Bone marrow (tissue), 2 donors: ENCODE data around the gene PHACTR1.
"Not testable (repeated sequence)": the region's sequence is repeated elsewhere in the genome, so short reads cannot be mapped to it uniquely, and the experiment has no call there.

ENCODE experiments used
- DNase-seq, 2 donors: peaks; one replicate each; lab custom pipeline; 2025; lab: John Stamatoyannopoulos, UW

Gene PHACTR1

GRCh38 chr6:12716298-12716916 is at the start of gene PHACTR1:
Gene PHACTR1 (plus strand): TSS chr6:12716767.
- no peak for DNase-seq

GRCh38 chr6:12666886-12667285 is 49.7 kb upstream of the PHACTR1 start:
- no peak for DNase-seq

DNA sequence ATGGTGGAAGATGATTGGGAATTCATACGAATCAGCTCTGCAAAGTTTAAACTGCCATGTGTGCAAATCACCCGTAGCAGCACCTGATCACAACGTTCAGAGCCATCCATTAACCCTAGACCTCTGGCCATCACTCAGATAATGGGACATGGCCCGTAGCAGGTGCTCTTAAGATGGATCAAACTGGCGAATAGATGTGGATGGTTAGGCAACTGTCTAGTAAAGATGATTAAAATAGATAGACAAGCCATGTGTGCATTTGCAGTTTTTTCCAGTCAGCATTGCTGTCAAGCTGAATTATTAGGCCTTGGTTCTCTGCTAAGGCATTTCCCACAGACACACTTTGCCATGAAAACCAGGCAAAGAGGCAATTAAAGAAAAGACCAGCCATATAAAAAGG is 40.6 kb upstream of the PHACTR1 start:
- no peak for DNase-seq

DNA sequence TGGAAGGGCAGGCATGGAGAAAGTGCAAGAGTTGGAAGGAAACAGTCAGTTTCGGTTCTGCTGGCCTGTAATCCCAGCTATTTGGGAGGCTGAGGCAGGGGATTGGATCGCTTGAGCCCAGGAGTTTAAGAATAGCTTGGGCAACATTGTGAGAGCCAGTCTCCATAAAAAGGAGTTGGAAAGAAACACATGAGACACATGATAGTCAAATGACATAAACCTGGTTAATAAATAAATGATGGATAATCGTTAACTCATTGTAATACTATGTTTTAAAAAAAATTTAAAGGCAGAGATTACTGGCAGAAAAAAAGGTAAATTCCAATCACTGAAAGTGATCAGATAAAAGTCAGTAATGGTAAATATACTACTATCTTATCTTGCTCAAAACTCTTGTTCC is 37.2 kb upstream of the PHACTR1 start:
- no peak for DNase-seq

GRCh38 chr6:12693122-12693521 is 23.4 kb upstream of the PHACTR1 start:
- DNase-seq = no peak

DNA sequence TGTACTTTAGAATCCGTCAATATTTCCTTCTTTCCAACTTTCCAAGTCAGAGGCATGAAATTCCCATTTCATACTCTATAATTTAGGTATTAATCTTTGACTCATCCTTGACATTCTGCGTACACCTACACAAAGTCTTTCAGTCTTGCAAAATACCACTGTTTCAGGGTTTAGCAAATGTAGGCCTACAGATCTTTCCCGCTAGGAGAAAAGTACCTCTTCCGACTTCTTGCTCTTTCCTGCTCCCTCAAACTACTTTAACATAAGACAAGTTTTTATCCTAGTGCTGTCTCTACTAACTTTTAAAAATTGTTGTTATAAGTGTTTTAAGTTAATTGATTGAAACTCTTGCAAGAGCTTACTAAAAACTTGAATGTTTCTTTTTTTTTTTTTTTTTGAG is 18.3 kb upstream of the PHACTR1 start:
- no peak for DNase-seq

DNA sequence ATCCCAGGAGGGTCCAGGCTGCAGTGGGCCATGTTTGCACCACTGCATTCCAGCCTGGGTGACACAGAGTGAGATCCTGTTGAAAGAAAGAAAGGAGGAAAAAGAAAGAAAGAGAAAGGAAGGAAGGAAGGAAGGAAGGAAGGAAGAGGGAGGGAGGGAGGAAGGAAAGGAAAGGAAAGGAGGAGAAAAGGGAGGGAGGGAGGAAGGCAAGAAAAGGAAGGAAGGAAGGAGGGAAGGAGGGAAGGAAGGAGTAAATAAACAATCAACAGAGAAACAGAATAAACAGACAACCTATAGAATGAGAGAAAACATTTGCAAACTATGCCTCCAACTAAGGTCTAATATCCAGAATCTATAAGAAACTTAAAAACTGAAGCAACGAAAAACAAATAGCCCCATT is 11.6 kb upstream of the PHACTR1 start:
- DNase-seq = no peak

DNA sequence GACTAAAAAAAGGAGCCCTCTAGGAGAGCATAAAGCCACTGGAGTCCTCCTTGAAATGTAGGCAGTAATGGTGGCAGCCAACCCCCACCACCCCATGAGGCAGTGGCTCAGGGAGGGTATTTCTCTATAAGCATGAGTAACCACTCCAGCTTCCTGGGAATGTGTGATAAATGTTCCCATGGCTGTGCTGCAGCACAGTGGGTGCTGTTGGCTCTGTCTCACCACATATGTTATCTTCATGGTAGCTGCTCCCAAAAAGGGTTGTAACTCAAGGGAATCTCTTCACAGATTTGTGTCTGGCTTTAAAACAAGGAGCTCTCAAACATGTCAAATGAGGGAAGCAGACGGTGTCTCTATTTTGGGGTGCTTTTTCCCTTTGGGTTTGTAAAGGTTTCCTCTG is 7.5 kb upstream of the PHACTR1 start:
- DNase-seq = no peak

DNA sequence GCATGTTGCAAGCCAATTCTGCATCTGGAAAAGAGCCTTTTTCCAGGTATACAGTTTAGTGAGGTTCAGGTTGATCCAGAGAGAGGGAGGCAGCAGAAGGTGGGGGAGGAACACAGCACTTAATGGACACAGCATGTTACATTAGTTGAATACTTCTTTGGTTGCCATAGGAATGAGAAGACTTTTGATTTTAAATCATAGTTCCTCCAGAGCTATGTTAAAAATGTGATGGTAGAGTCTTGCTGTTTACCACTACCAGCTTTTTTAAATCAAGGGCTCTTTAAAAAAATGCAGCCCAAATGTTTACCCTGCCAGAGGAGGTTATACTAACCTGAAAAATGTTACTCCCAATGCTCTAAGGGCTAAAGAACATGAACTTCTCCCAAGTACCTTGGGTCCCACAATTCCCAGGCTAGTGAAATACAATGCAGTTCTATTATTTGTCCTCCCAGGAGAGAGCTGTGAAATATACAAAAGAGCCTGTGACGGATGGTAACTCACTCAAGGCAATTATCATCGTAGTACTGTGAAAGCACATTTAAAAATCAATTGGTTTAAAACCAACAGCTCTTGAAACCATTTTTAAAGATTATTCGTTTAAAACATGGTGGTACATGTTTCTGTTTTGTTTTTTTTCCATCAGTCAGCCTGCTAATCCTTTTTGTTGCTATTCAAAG is 6.9 kb upstream of the PHACTR1 start:
- DNase-seq = no peak

- DNase-seq = no peak
Observed at GRCh38 chr6:12710921-12711320, 5.6 kb upstream of the PHACTR1 start.

GRCh38 chr6:12714022-12714421 is 2.5 kb upstream of the PHACTR1 start:
- no peak for DNase-seq

DNA sequence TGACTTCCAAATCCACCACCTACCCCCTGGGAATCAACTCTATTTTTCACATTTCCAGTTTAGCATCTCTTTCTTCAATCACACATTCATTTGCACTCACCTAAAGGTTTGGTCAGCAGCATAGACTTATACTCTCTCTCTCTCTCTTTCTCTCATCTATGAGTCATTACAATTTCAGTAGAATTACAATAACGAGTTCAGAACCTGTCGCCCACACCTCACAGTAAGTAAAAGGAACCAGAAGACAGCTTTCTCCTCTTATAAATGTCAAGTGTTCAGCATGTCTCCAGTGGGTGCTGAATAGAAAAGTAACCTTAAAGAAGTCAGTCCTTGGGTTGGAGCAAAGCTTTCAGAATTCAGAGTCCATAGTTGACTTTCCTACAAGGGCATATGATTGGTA is 1.1 kb upstream of the PHACTR1 start:
- DNase-seq = no peak

DNA sequence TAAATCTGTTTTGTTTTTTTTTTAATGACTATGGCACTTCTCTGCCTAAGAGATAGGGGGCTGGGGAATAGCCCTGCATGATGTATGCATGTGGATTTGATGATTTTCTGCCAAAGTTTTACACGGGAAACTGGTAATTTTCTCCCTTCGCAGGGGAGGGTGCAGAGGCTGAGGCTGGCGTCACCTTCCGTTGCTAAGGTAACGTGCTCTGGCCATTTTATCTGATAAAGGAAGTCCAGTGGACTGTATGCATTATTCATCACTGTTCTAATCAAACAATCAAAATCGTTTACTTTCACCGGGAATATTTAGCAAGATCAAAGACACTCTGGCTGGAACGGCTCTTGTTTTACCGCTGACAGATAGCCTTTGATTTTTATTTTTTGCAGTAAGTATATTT is 789 bp downstream of the PHACTR1 start:
- DNase-seq = no peak

- no peak for DNase-seq
Observed at GRCh38 chr6:12718015-12718414, 1.4 kb downstream of the PHACTR1 start.

DNA sequence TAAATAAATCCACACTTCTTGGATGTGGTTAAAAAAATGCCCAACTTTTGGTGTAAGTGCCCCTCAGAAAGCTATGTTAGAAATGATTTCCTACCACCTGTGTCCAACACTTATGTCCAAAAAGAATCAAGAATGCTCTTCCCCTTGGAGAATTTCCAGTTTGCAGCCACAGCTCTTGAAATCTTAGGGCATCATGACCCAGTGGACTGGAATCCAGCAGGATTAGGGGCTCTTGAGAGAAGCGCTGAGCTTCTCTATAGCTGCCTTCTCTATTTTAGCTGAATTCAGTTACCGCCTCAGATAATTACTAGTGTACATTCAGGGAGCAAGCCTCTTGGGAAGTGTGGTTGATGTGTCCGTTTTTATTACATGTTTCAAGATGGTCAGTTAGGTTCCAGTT is 2.5 kb downstream of the PHACTR1 start:
- DNase-seq = no peak

GRCh38 chr6:12720310-12720709 is 3.7 kb downstream of the PHACTR1 start:
- DNase-seq = no peak

- no peak for DNase-seq
Observed at GRCh38 chr6:12725263-12725662, 8.7 kb downstream of the PHACTR1 start.

GRCh38 chr6:12729467-12729866 is 12.9 kb downstream of the PHACTR1 start:
- no peak for DNase-seq

GRCh38 chr6:12730809-12731208 is 14.2 kb downstream of the PHACTR1 start:
- DNase-seq = not testable (repeated sequence)

DNA sequence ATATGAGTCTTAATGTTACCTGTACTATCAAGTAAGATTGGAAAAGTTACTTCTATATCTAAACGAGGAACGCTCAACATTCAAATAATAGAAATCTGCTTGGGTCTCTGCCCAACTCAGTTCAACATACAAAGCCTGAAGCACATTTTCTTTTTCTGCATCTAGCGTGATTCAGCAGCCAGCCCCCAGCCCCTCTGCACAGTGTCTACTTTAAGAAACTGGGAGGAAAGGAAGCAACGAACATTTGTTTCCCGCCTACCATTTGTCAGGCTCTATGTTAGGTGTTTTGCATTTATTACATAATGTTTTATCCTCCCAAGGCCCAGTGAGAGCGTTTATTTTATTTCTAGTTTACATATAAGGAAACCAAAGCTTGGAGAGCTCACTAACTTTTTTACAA is 17.3 kb downstream of the PHACTR1 start:
- DNase-seq = no peak

DNA sequence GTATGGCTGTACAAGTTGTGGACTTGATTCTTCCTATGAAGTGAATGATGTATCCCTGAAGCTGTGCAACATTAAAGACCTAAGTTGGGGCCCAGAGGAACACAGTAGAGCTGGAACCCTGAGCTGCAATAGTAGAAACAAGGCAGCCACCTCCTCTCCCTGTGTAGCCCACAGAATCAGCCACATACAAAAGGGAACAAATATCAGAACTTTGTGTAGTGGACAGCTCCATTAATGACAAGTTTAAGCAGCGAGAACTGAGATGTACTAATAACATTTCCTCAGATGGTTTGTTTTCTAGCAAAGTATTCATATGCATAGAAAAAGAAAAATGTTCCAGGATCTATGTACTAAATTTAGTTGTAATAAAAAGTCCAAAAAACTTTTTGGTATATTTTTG is 19.2 kb downstream of the PHACTR1 start:
- no peak for DNase-seq

- no peak for DNase-seq
Observed at GRCh38 chr6:12748411-12748810, 31.8 kb downstream of the PHACTR1 start.

DNA sequence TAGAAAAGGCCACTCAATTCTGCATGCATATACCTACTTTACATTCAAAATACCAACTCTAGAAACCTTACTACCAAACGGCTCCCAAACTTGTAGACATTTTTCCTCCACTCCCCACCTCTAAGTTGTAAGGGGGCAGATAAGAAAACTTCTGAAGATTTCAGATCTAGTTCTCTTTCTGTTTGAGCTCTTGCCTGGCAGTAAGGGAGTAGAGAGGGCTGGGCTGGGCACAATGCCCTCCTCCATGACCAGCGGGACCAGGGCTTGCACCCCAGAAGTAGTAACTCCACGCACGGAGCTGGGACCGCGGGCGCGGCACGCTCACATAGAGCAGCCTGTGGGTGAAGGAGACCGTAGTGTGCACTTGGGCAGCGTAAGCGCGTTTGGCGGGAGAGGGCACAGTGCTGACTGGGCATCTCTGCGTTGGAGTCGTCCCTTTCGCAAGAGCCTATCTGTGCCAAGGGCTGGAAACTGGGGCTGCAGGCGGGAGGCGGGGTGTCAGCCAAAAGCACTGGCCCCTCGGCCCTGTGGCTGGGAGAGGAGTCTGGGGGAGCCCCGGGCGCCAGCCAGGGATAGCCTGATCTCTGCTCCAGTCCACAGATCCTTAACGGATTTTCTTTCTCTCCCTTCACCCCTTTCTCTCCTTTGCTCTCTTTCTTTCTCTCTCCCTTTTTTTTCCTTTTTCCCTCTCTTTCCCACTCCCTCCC is 32.4 kb downstream of the PHACTR1 start:
- no peak for DNase-seq
